CD8-positive, alpha-beta memory T cell (primary cell): ENCODE data around the gene HCST. TPM values are rescaled to one million over a fixed set of nuclear protein-coding genes. Genes with fewer than 3 reads are reported as not detected.

Source experiments
- CTCF ChIA-PET: fragments of 350-600 bp; sonication (Branson Sonifier 250); formaldehyde crosslinking; loops from one replicate; lab custom pipeline; 2021; ENCODE audit warnings: antibody characterized with exemption; lab: Charles Lee
- POLR2A ChIA-PET: fragments of 350-600 bp; sonication (Branson Sonifier 250); formaldehyde crosslinking; loops from one replicate; lab custom pipeline; 2021; ENCODE audit warnings: antibody characterized with exemption; lab: Charles Lee
- DNase-seq, 5 donors: peaks; one replicate each; pipeline versions ENCODE4 v3.0.0 to v3.0.0-alpha.2; 2020 to 2022; ENCODE audit warnings: mixed read lengths in 1 of 5
- H3K27ac ChIP-seq: one replicate; pipeline ENCODE4 v1.7.0; 2013; ENCODE audit warnings: low read depth, mild to moderate bottlenecking, low read length, moderate library complexity
- H3K27me3 ChIP-seq: 2 replicates; pipeline ENCODE4 v1.7.0; 2013; ENCODE audit warnings: low read length, mild to moderate bottlenecking; ENCODE audit not compliant: insufficient read depth, poor library complexity, severe bottlenecking
- H3K36me3 ChIP-seq: 2 replicates; pipeline ENCODE4 v1.7.0; 2013; ENCODE audit warnings: mild to moderate bottlenecking, low read length, moderate library complexity; ENCODE audit not compliant: insufficient read depth
- H3K4me1 ChIP-seq: 2 replicates; pipeline ENCODE4 v1.7.0; 2013; ENCODE audit warnings: mild to moderate bottlenecking, low read length, moderate library complexity; ENCODE audit not compliant: insufficient read depth
- H3K4me3 ChIP-seq: 2 replicates; pipeline ENCODE4 v1.7.0; 2013; ENCODE audit warnings: mild to moderate bottlenecking, low read length
- H3K9me3 ChIP-seq: 2 replicates; pipeline ENCODE4 v1.7.0; 2013; ENCODE audit warnings: mild to moderate bottlenecking, low read length
- H3K27ac Mint-ChIP-seq, 8 donors: one replicate each; pipeline ENCODE4 v1.8.0; 2020 to 2021; ENCODE audit warnings: mixed read lengths in 8 of 8, mild to moderate bottlenecking in 6 of 8, inconsistent platforms in 3 of 8, moderate library complexity in 3 of 8
- H3K27me3 Mint-ChIP-seq, 2 donors: one replicate each; pipeline ENCODE4 v1.8.0; 2020 to 2021; ENCODE audit warnings: mixed read lengths in 2 of 2, mild to moderate bottlenecking in 1 of 2, moderate library complexity in 1 of 2
- H3K36me3 Mint-ChIP-seq, 3 donors: one replicate each; pipeline ENCODE4 v1.8.0; 2020 to 2021; ENCODE audit warnings: mixed read lengths in 3 of 3, inconsistent platforms in 1 of 3, mild to moderate bottlenecking in 1 of 3
- H3K4me1 Mint-ChIP-seq, 3 donors: one replicate each; pipeline ENCODE4 v1.8.0; 2020 to 2021; ENCODE audit warnings: mixed read lengths in 3 of 3, inconsistent platforms in 1 of 3, mild to moderate bottlenecking in 1 of 3
- H3K4me3 Mint-ChIP-seq, 7 donors: one replicate each; pipeline ENCODE4 v1.8.0; 2020 to 2021; ENCODE audit warnings: mixed read lengths in 7 of 7, mild to moderate bottlenecking in 6 of 7, moderate library complexity in 4 of 7, inconsistent platforms in 2 of 7
- H3K9me3 Mint-ChIP-seq, 5 donors: one replicate each; pipeline ENCODE4 v1.8.0; 2020 to 2022; ENCODE audit warnings: mixed read lengths in 5 of 5, mild to moderate bottlenecking in 3 of 5, moderate library complexity in 2 of 5, inconsistent platforms in 1 of 5
- polyA plus RNA-seq: library from polyadenylated mRNA; unstranded; fragments of 300-500 nt; fragmentation: Illumina TruSeq; gene quantifications from one replicate; pipeline ENCODE4 v1.2.3, GENCODE V29; 2021
- total RNA-seq, 2 experiments: library from RNA; stranded (reverse); gene quantifications; one replicate each; pipeline ENCODE4 v1.2.3, GENCODE V29; 2021

The HCST gene
- total and polyA plus RNA-seq, 3 experiments from 2014 or later: 53.4 to 1,883 (median 60.1) TPM

GRCh38 chr19:35919306-35919705 is 17.0 kb downstream of the HCST start:
- H3K27me3 Mint-ChIP-seq: no peaks in the 10 kb centered on the region
- Histone ChIP-seq H3K4me1 (no peaks in the 10 kb centered on the region), H3K9me3 (no peaks in the 10 kb centered on the region), H3K36me3 (no peaks in the 10 kb centered on the region), H3K27me3 (no peaks in the 10 kb centered on the region), H3K4me3 (no peak overlapping the region), H3K27ac (no peak overlapping the region)
- H3K4me3 Mint-ChIP-seq: no peak overlapping the region
- H3K27ac Mint-ChIP-seq: no peak overlapping the region
- POLR2A ChIA-PET: no interaction called here
- no peaks in the 10 kb centered on the region for H3K4me1 Mint-ChIP-seq
- no peaks in the 10 kb centered on the region for H3K36me3 Mint-ChIP-seq
- DNase-seq: no peak
- CTCF ChIA-PET: no interaction called here
- no peaks in the 10 kb centered on the region for H3K9me3 Mint-ChIP-seq

- Mint-ChIP-seq H3K4me3 (no peak overlapping the region), H3K4me1 (peaks cover 0 to 2% (median 0%) of the 10 kb centered on the region in 3 donors), H3K9me3 (peaks cover 0 to 6% (median 2%) of the 10 kb centered on the region in 5 donors), H3K27me3 (no peaks in the 10 kb centered on the region), H3K36me3 (peaks cover 0 to 5% (median 0%) of the 10 kb centered on the region in 3 donors), H3K27ac (no peak overlapping the region)
- H3K4me1 ChIP-seq: no peaks in the 10 kb centered on the region
- no peaks in the 10 kb centered on the region for H3K27me3 ChIP-seq
- ChIA-PET CTCF (interaction anchor here (2.6 kb wide), 1 partner anchor 10 kb away, joined by 9 read pairs; no protein-coding TSS in a partner anchor), POLR2A (no interaction called here)
- no peaks in the 10 kb centered on the region for H3K36me3 ChIP-seq
- no peak overlapping the region for H3K4me3 ChIP-seq
- DNase-seq: no peak
- no peak overlapping the region for H3K27ac ChIP-seq
- no peaks in the 10 kb centered on the region for H3K9me3 ChIP-seq
Measured at GRCh38 chr19:35921012-35921411, 18.7 kb downstream of the HCST start.

- POLR2A ChIA-PET: no interaction called here
- Mint-ChIP-seq H3K4me1 (peaks cover 23 to 32% (median 30%) of the 10 kb centered on the region in 3 donors), H3K36me3 (peaks cover 0 to 9% (median 3%) of the 10 kb centered on the region in 3 donors), H3K4me3 (no peak overlapping the region), H3K27ac (peak overlapping the region in 1 of 8 donors; percentile 22), H3K9me3 (peaks cover 2 to 8% (median 3%) of the 10 kb centered on the region in 5 donors), H3K27me3 (no peaks in the 10 kb centered on the region)
- Histone ChIP-seq H3K4me1 (peaks cover 27% of the 10 kb centered on the region), H3K9me3 (no peaks in the 10 kb centered on the region), H3K4me3 (no peak overlapping the region), H3K27me3 (no peaks in the 10 kb centered on the region), H3K27ac (no peak overlapping the region), H3K36me3 (no peaks in the 10 kb centered on the region)
- DNase-seq: no peak
- CTCF ChIA-PET: interaction anchor here (0.9 kb wide), 1 partner anchor 106 kb away, joined by 3 read pairs; no protein-coding TSS in a partner anchor
Measured at GRCh38 chr19:35925501-35925900, 23.2 kb downstream of the HCST start.

DNA sequence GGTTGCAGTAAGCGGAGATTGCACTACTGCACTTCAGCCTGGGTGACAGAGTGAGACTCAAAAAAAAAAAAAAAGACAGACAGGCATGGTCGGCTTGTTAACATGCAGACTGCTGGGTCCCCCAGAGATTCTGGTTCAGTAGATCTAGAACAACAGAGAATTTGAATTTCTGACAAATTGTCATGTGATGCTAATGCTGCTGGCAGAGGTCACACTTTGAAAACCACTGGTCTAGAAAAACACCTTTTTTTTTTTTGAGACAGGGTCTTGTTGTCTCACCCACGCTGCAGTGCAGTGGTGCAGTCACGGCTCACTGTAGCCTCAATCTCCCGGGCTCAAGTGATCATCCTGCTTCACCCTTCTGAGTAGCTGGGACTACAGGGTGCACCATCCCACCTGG is 26.2 kb downstream of the HCST start:
- POLR2A ChIA-PET: no interaction called here

GRCh38 chr19:35929876-35930275 is 27.5 kb downstream of the HCST start:
- ChIA-PET POLR2A (interaction anchor here (1.2 to 1.6 kb wide), 3 partner anchors 27 to 48 kb away, joined by 6 to 8 read pairs (median 7); partner anchors contain the start of genes HCST and NFKBID), CTCF (interaction anchor here (0.6 to 7.0 kb wide), 8 partner anchors 25 to 228 kb away, joined by 3 to 104 read pairs (median 4); partner anchors contain the start of gene NFKBID)
- Mint-ChIP-seq H3K4me1 (peaks cover 33 to 48% (median 45%) of the 10 kb centered on the region in 3 donors), H3K9me3 (peaks cover 2 to 8% (median 3%) of the 10 kb centered on the region in 5 donors), H3K27ac (peak overlapping the region; percentile 69 to 98 (median 89)), H3K4me3 (peak overlapping the region; percentile 59 to 84 (median 81)), H3K36me3 (peaks cover 0 to 9% (median 3%) of the 10 kb centered on the region in 3 donors), H3K27me3 (peaks cover 0 to 1% of the 10 kb centered on the region in 2 donors)
- peaks cover 42% of the 10 kb centered on the region for H3K4me1 ChIP-seq
- H3K4me3 ChIP-seq: peak overlapping the region; percentile 20
- no peaks in the 10 kb centered on the region for H3K36me3 ChIP-seq
- H3K27me3 ChIP-seq: no peaks in the 10 kb centered on the region
- DNase-seq: peak in 2 of 5 donors; percentile 33 to 64
- no peaks in the 10 kb centered on the region for H3K9me3 ChIP-seq
- peak overlapping the region; percentile 43 for H3K27ac ChIP-seq

More for the DNA sequence above, 26.2 kb downstream of the HCST start:
- Mint-ChIP-seq H3K36me3 (peaks cover 0 to 9% (median 3%) of the 10 kb centered on the region in 3 donors), H3K27ac (peak overlapping the region in 7 of 8 donors; percentile 7 to 91 (median 76)), H3K27me3 (peaks cover 0 to 1% of the 10 kb centered on the region in 2 donors), H3K4me1 (peaks cover 33 to 48% (median 45%) of the 10 kb centered on the region in 3 donors), H3K4me3 (peak overlapping the region in 5 of 7 donors; percentile 36 to 68 (median 59)), H3K9me3 (peaks cover 2 to 8% (median 3%) of the 10 kb centered on the region in 5 donors)
- DNase-seq: no peak
- Histone ChIP-seq H3K9me3 (no peaks in the 10 kb centered on the region), H3K4me1 (peaks cover 39% of the 10 kb centered on the region), H3K36me3 (no peaks in the 10 kb centered on the region), H3K27me3 (no peaks in the 10 kb centered on the region), H3K27ac (no peak overlapping the region), H3K4me3 (no peak overlapping the region)
- CTCF ChIA-PET: interaction anchor here (7.0 kb wide), 1 partner anchor 47 kb away, joined by 104 read pairs; no protein-coding TSS in a partner anchor

DNA sequence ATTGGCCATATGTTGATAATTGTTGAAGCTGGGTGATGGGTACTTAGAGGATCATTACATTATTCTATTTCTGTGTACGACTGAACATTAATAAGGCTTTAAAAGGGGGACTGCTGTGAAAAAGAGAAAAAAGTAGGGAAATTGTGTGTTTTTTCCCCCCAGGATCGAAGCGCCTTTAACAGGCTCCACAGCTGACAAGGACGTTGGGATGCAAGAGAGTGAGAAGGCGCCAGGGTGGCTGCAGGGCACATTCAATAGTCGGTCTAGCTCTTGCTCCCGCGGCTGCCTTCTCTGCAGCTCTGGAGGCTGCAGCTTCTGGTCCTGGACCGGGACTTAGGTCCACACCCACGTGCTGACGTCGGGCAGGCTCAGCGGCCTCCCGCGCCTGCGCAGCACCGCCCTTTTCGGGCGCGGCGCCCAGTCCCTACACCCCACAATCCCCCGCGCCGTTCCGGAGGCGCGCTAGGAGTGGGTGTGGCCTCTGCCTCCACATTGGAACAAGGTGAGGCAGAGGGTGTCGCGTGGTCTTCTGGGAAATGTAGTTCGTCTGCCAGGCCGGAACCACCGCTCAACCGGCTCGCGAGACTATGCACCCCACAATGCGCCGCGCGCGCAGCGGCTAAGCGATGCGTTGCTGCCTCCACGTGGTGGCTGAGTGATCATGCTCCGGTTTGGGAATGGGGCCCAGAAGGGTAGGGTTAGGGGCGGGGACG is 29.0 kb downstream of the HCST start:
- POLR2A ChIA-PET: interaction anchor here (0.6 to 1.6 kb wide), 6 partner anchors 27 to 258 kb away, joined by 3 to 16 read pairs (median 6); partner anchors contain the start of gene NFKBID
- no peaks in the 10 kb centered on the region for H3K27me3 ChIP-seq
- Mint-ChIP-seq H3K4me1 (peaks cover 33 to 53% (median 53%) of the 10 kb centered on the region in 3 donors), H3K9me3 (peaks cover 0 to 3% (median 0%) of the 10 kb centered on the region in 5 donors), H3K4me3 (peak overlapping the region; percentile 63 to 88 (median 72)), H3K36me3 (peaks cover under 1 to 3% (median 2%) of the 10 kb centered on the region in 3 donors), H3K27me3 (peaks cover 0 to 1% of the 10 kb centered on the region in 2 donors), H3K27ac (peak overlapping the region; percentile 76 to 98 (median 88))
- no peaks in the 10 kb centered on the region for H3K9me3 ChIP-seq
- DNase-seq: peak; percentile 98 to 100 (median 100)
- H3K27ac ChIP-seq: peak overlapping the region; percentile 44
- H3K4me1 ChIP-seq: peaks cover 54% of the 10 kb centered on the region
- peak overlapping the region; percentile 47 for H3K4me3 ChIP-seq
- CTCF ChIA-PET: interaction anchor here (0.6 to 7.0 kb wide), 19 partner anchors 10 to 239 kb away, joined by 3 to 104 read pairs (median 4); partner anchors contain the start of genes LIN37 and NFKBID
- H3K36me3 ChIP-seq: no peaks in the 10 kb centered on the region

- Histone ChIP-seq H3K4me1 (peaks cover 57% of the 10 kb centered on the region), H3K27me3 (no peaks in the 10 kb centered on the region), H3K27ac (no peak overlapping the region), H3K36me3 (no peaks in the 10 kb centered on the region), H3K4me3 (no peak overlapping the region), H3K9me3 (no peaks in the 10 kb centered on the region)
- peak overlapping the region in 7 of 8 donors; percentile 31 to 98 (median 74) for H3K27ac Mint-ChIP-seq
- POLR2A ChIA-PET: interaction anchor here (0.6 to 1.4 kb wide), 4 partner anchors 10 to 34 kb away, joined by 3 to 16 read pairs (median 4); no protein-coding TSS in a partner anchor
- H3K4me3 Mint-ChIP-seq: peak overlapping the region in 3 of 7 donors; percentile 64 to 72 (median 70)
- H3K27me3 Mint-ChIP-seq: peaks cover 0 to 1% of the 10 kb centered on the region in 2 donors
- DNase-seq: no peak
- peaks cover 0 to 2% (median 0%) of the 10 kb centered on the region in 5 donors for H3K9me3 Mint-ChIP-seq
- CTCF ChIA-PET: interaction anchor here (0.7 to 7.0 kb wide), 12 partner anchors 11 to 157 kb away, joined by 3 to 104 read pairs (median 5); partner anchors contain the start of gene ARHGAP33
- peaks cover 29 to 49% (median 49%) of the 10 kb centered on the region in 3 donors for H3K4me1 Mint-ChIP-seq
- H3K36me3 Mint-ChIP-seq: peaks cover 0 to 2% (median 0%) of the 10 kb centered on the region in 3 donors
Measured at GRCh38 chr19:35931874-35932202, 29.5 kb downstream of the HCST start.
